ENCODE results near the gene SPATA20. TPM values are rescaled to one million over a fixed set of nuclear protein-coding genes. Genes with fewer than 3 reads are reported as not detected.

Gene SPATA20
- total and polyA plus RNA-seq, 2 of the 8 experiments (the other 6 are each of a cell fraction or from before 2014, with no cell fraction given), result 16.2 to 17.5 TPM

GRCh38 chr17:50551433-50551815 is 4.5 kb downstream of the SPATA20 start:
- H3K27ac ChIP-seq (ENCODE audit: low read depth, low read length), result no peak overlapping the region
- ChIA-PET POLR2A (ENCODE audit: partially characterized antibody) (interaction anchor here (0.8 to 1.7 kb wide), 8 partner anchors 8 to 203 kb away, joined by 3 to 6 read pairs (median 4); partner anchors contain the start of gene CACNA1G), CTCF (ENCODE audit: partially characterized antibody) (interaction anchor here (0.6 to 12.4 kb wide), 48 partner anchors 9 to 304 kb away, joined by 3 to 404 read pairs (median 7); partner anchors contain the start of genes CACNA1G, CHAD and EPN3)
- H2BK12ac ChIP-seq (ENCODE audit: low read depth, low read length), result no peak overlapping the region
- no peak overlapping the region for H2BK5ac ChIP-seq (ENCODE audit: low read depth, low read length)
- DNase-seq (ENCODE audit: low read depth in 1 of 2, low spot score in 2 of 2) (no peak), FAIRE-seq (no peak)
- WGBS, 2 experiments (ENCODE audit: extremely low coverage in 1 of 2, insufficient coverage in 1 of 2, insufficient read length in 1 of 2, insufficient replicate concordance in 2 of 2, low coverage in 1 of 2, low lambda C conversion rate in 2 of 2, missing lambda C conversion rate in 1 of 2), result 94% methylated on average over 7 of the region's 8 CpGs; no CpG with 5 or more reads in 1 of the 2 experiments
- H3K4ac ChIP-seq (replicated peaks; ENCODE audit: insufficient read length, low read depth, low read length), result no peak overlapping the region
- H3K56ac ChIP-seq (replicated peaks; ENCODE audit: insufficient read length, low read depth, low read length), result no peak overlapping the region
- no peaks in the 10 kb centered on the region for H3K79me1 ChIP-seq (ENCODE audit: low read depth, low read length)
- no peak overlapping the region for H2AK5ac ChIP-seq (ENCODE audit: low read depth, low read length)
- H4K20me1 ChIP-seq (replicated peaks in 1 of 2; ENCODE audit: control insufficient read depth in 1 of 2, insufficient read depth in 2 of 2, low read length in 2 of 2), result no peaks in the 10 kb centered on the region
- H2BK15ac ChIP-seq (ENCODE audit: low read length), result no peak overlapping the region
- no peak overlapping the region for H2BK20ac ChIP-seq (ENCODE audit: low read length)
- H4K91ac ChIP-seq (replicated peaks; ENCODE audit: insufficient read length, low read length), result no peak overlapping the region
- no peak overlapping the region for H3K4me2 ChIP-seq (ENCODE audit: insufficient read depth in 1 of 2, low read depth in 2 of 2, low read length in 2 of 2)
- H3K36me3 ChIP-seq (ENCODE audit: control insufficient read depth in 2 of 4, insufficient read depth in 4 of 4, low read length in 3 of 4), result no peaks in the 10 kb centered on the region
- no peak overlapping the region for H2AFZ ChIP-seq (ENCODE audit: low read length)
- H3K79me2 ChIP-seq (ENCODE audit: control insufficient read depth in 1 of 2, insufficient read depth in 2 of 2, low read length in 2 of 2), result no peaks in the 10 kb centered on the region
- H3K9me3 ChIP-seq (ENCODE audit: insufficient read depth in 2 of 2, low read depth in 1 of 2, low read length in 1 of 2), result no peaks in the 10 kb centered on the region
- peaks cover 3 to 12% (median 6%) of the 10 kb centered on the region in 4 experiments for H3K4me1 ChIP-seq (replicated peaks in 1 of 4; ENCODE audit: control insufficient read depth in 3 of 4, insufficient read depth in 4 of 4, low read length in 3 of 4)
- no peak overlapping the region for H3K14ac ChIP-seq (ENCODE audit: insufficient read length)
- H3K18ac ChIP-seq (ENCODE audit: extremely low read depth, low read length), result no peak overlapping the region
- no peak overlapping the region for H4K5ac ChIP-seq (ENCODE audit: insufficient read length, low read depth, low read length)
- H4K8ac ChIP-seq (ENCODE audit: extremely low read depth, insufficient read depth, low read length), result no peak overlapping the region
- no peaks in the 10 kb centered on the region for H3K27me3 ChIP-seq (replicated peaks in 1 of 4; ENCODE audit: control insufficient read depth in 3 of 4, extremely low read depth in 1 of 4, insufficient read depth in 3 of 4, low read length in 3 of 4)
- H2BK120ac ChIP-seq (replicated peaks; ENCODE audit: low read depth, low read length), result no peak overlapping the region
- H3K4me3 ChIP-seq (ENCODE audit: extremely low read depth in 1 of 4, insufficient read depth in 2 of 4, low read depth in 3 of 4, low read length in 4 of 4), result no peak overlapping the region
- H3K23ac ChIP-seq (ENCODE audit: insufficient read length), result no peak overlapping the region
- H3K9ac ChIP-seq (replicated peaks in 1 of 4; ENCODE audit: extremely low read depth in 1 of 4, low read depth in 3 of 4, low read length in 3 of 4), result no peak overlapping the region
- no peaks in the 10 kb centered on the region for H3K23me2 ChIP-seq (ENCODE audit: low read depth, low read length)
- no peak for TF ChIP-seq SP2 (IDR thresholded peaks at IDR 0.05; ENCODE audit: low read length)
- TF ChIP-seq CTBP2 (IDR thresholded peaks at IDR 0.05; ENCODE audit: borderline replicate concordance, insufficient read depth, insufficient read length, low read length), result no peak
- TF ChIP-seq NANOG (IDR thresholded peaks at IDR 0.05; ENCODE audit: insufficient read depth, low read depth, low read length, poor library complexity, severe bottlenecking), result no peak
- TF ChIP-seq CBX5 (IDR thresholded peaks at IDR 0.05; ENCODE audit: low read depth, low read length), result no peak
- TF ChIP-seq CHD2 (IDR thresholded peaks at IDR 0.05; ENCODE audit: low read length), result no peak
- TF ChIP-seq, protein P1, sequence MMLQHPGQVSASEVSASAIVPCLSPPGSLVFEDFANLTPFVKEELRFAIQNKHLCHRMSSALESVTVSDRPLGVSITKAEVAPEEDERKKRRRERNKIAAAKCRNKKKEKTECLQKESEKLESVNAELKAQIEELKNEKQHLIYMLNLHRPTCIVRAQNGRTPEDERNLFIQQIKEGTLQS (IDR thresholded peaks at IDR 0.05; ENCODE audit: insufficient read depth, low read depth, low read length), result no peak
- no peak for TF ChIP-seq PHF8 (conservative IDR thresholded peaks at IDR 0.05; ENCODE audit: low read depth, low read length)
- no peak for TF ChIP-seq FOSL1 (IDR thresholded peaks at IDR 0.05; ENCODE audit: insufficient read depth, low read depth, low read length)
- no peak for TF ChIP-seq SP1 (IDR thresholded peaks at IDR 0.05; ENCODE audit: low read depth, low read length)
- no peak for TF ChIP-seq NRF1 (IDR thresholded peaks at IDR 0.05; ENCODE audit: low read depth, low read length)
- no peak for TF ChIP-seq YY1 (IDR thresholded peaks at IDR 0.05; ENCODE audit: low read depth, low read length)
- TF ChIP-seq JUN (IDR thresholded peaks at IDR 0.05; ENCODE audit: low read depth, low read length), result no peak
- TF ChIP-seq HDAC2 (IDR thresholded peaks at IDR 0.05; ENCODE audit: borderline replicate concordance in 1 of 2, low read depth in 2 of 2, low read length in 2 of 2), result no peak
